ENCODE measurements around the gene ST8SIA1. TPM values are rescaled to one million over a fixed set of nuclear protein-coding genes. Genes with fewer than 3 reads are reported as not detected.

Gene ST8SIA1
- total RNA-seq, 1 experiment from 2014 or later: not detected

GRCh38 chr12:22329621-22330020 is 4.9 kb downstream of the ST8SIA1 start:
- no peaks in the 10 kb centered on the region for H3K36me3 ChIP-seq (ENCODE audit: control insufficient read depth in 1 of 2, insufficient read depth in 2 of 2, low read length in 2 of 2)
- H3K27ac ChIP-seq (ENCODE audit: low read depth, low read length): no peak overlapping the region
- TF ChIP-seq SIN3A (IDR thresholded peaks at IDR 0.05; ENCODE audit: low read depth): no peak
- ChIA-PET CTCF (no interaction called here), POLR2A (no interaction called here), RAD21 (ENCODE audit: low non-redundant PET in 1 of 2, low total read pairs in 2 of 2, uncharacterized antibody in 2 of 2, unreplicated experiment in 2 of 2) (no interaction called here)
- H3K4me2 ChIP-seq (ENCODE audit: low read length): no peak overlapping the region
- no TSS peak for BruUV-seq (replicated peaks)
- H3K4me3 ChIP-seq (replicated peaks in 1 of 2; ENCODE audit: low read depth in 1 of 2, low read length in 2 of 2): no peak overlapping the region
- H2AFZ ChIP-seq (ENCODE audit: low read depth, low read length, poor library complexity, severe bottlenecking): no peak overlapping the region
- ATAC-seq (no peak), DNase-seq (ENCODE audit: low read depth, low spot score) (no peak)
- intact Hi-C loops (cut with micrococcal nuclease): no loop called here
- no peaks in the 10 kb centered on the region for H3K9me2 ChIP-seq (ENCODE audit: insufficient read depth)
- H3K9me3 ChIP-seq (ENCODE audit: control insufficient read depth in 1 of 2, insufficient read depth in 1 of 2, low read depth in 1 of 2, low read length in 2 of 2): no peaks in the 10 kb centered on the region
- no peaks in the 10 kb centered on the region for H3K79me2 ChIP-seq (ENCODE audit: insufficient read depth, low read length)
- no peaks in the 10 kb centered on the region for H3K4me1 ChIP-seq (ENCODE audit: control insufficient read depth in 1 of 2, insufficient read depth in 2 of 2, low read length in 2 of 2)
- no peaks in the 10 kb centered on the region; the same call in 1 of the 2 replicates for H3K27me3 ChIP-seq (ENCODE audit: insufficient read depth, low read length)
- H4K20me1 ChIP-seq (ENCODE audit: insufficient read depth): no peaks in the 10 kb centered on the region
- no peak overlapping the region for H3K9ac ChIP-seq (ENCODE audit: low read length)

GRCh38 chr12:22325218-22325617 is 9.3 kb downstream of the ST8SIA1 start:
- H3K4me3 ChIP-seq (replicated peaks in 1 of 2; ENCODE audit: low read depth in 1 of 2, low read length in 2 of 2): no peak overlapping the region
- no peaks in the 10 kb centered on the region for H3K36me3 ChIP-seq (ENCODE audit: control insufficient read depth in 1 of 2, insufficient read depth in 2 of 2, low read length in 2 of 2)
- no peaks in the 10 kb centered on the region for H3K9me3 ChIP-seq (ENCODE audit: control insufficient read depth in 1 of 2, insufficient read depth in 1 of 2, low read depth in 1 of 2, low read length in 2 of 2)
- DNase-seq (ENCODE audit: low read depth, low spot score) (no peak), ATAC-seq (no peak)
- H4K20me1 ChIP-seq (ENCODE audit: insufficient read depth): no peaks in the 10 kb centered on the region
- H3K4me2 ChIP-seq (ENCODE audit: low read length): no peak overlapping the region
- ChIA-PET RAD21 (ENCODE audit: low non-redundant PET in 1 of 2, low total read pairs in 2 of 2, uncharacterized antibody in 2 of 2, unreplicated experiment in 2 of 2) (no interaction called here), CTCF (no interaction called here), POLR2A (no interaction called here)
- no peak overlapping the region for H3K27ac ChIP-seq (ENCODE audit: low read depth, low read length)
- no peak overlapping the region for H2AFZ ChIP-seq (ENCODE audit: low read depth, low read length, poor library complexity, severe bottlenecking)
- H3K9me2 ChIP-seq (ENCODE audit: insufficient read depth): no peaks in the 10 kb centered on the region
- H3K4me1 ChIP-seq (ENCODE audit: control insufficient read depth in 1 of 2, insufficient read depth in 2 of 2, low read length in 2 of 2): no peaks in the 10 kb centered on the region
- no peak overlapping the region for H3K9ac ChIP-seq (ENCODE audit: low read length)
- H3K27me3 ChIP-seq (ENCODE audit: insufficient read depth, low read length): peaks cover 6% of the 10 kb centered on the region; the same call in 1 of the 2 replicates
- intact Hi-C loops (cut with micrococcal nuclease): no loop called here
- no peaks in the 10 kb centered on the region for H3K79me2 ChIP-seq (ENCODE audit: insufficient read depth, low read length)
- BruUV-seq (replicated peaks): no TSS peak
- TF ChIP-seq SRF (IDR thresholded peaks at IDR 0.05; ENCODE audit: low read depth) (no peak), TCF7L2 (IDR thresholded peaks at IDR 0.05; ENCODE audit: borderline replicate concordance, extremely low read depth, insufficient read depth, insufficient read length) (no peak), EGR1 (IDR thresholded peaks at IDR 0.05; ENCODE audit: low read depth) (no peak), ZBTB33 (IDR thresholded peaks at IDR 0.05; ENCODE audit: extremely low read depth, insufficient replicate concordance, low read length) (no peak), FOSL1 (IDR thresholded peaks at IDR 0.05; ENCODE audit: low read depth) (no peak), ZFX (IDR thresholded peaks at IDR 0.05) (no peak), EZH2 (IDR thresholded peaks at IDR 0.05) (no peak), ZNF274 (IDR thresholded peaks at IDR 0.05; ENCODE audit: low read depth, low read length) (no peak), CTCF (IDR thresholded peaks at IDR 0.05 in 2 of 3, conservative IDR thresholded peaks at IDR 0.05 in 1 of 3; ENCODE audit: borderline replicate concordance in 1 of 3, insufficient read depth in 1 of 3, low read depth in 2 of 3, low read length in 2 of 3) (no peak), YY1 (IDR thresholded peaks at IDR 0.05; ENCODE audit: extremely low read depth, insufficient replicate concordance, low read depth, low read length) (no peak)
- TF ChIP-seq, protein P1, sequence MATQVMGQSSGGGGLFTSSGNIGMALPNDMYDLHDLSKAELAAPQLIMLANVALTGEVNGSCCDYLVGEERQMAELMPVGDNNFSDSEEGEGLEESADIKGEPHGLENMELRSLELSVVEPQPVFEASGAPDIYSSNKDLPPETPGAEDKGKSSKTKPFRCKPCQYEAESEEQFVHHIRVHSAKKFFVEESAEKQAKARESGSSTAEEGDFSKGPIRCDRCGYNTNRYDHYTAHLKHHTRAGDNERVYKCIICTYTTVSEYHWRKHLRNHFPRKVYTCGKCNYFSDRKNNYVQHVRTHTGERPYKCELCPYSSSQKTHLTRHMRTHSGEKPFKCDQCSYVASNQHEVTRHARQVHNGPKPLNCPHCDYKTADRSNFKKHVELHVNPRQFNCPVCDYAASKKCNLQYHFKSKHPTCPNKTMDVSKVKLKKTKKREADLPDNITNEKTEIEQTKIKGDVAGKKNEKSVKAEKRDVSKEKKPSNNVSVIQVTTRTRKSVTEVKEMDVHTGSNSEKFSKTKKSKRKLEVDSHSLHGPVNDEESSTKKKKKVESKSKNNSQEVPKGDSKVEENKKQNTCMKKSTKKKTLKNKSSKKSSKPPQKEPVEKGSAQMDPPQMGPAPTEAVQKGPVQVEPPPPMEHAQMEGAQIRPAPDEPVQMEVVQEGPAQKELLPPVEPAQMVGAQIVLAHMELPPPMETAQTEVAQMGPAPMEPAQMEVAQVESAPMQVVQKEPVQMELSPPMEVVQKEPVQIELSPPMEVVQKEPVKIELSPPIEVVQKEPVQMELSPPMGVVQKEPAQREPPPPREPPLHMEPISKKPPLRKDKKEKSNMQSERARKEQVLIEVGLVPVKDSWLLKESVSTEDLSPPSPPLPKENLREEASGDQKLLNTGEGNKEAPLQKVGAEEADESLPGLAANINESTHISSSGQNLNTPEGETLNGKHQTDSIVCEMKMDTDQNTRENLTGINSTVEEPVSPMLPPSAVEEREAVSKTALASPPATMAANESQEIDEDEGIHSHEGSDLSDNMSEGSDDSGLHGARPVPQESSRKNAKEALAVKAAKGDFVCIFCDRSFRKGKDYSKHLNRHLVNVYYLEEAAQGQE (IDR thresholded peaks at IDR 0.05; ENCODE audit: low read depth): no peak
- TF ChIP-seq, protein P2, sequence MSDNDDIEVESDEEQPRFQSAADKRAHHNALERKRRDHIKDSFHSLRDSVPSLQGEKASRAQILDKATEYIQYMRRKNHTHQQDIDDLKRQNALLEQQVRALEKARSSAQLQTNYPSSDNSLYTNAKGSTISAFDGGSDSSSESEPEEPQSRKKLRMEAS (IDR thresholded peaks at IDR 0.05): no peak
